Fibroblast of peridontal ligament (primary cell): ENCODE measurements around the gene SCD5.
A peak's percentile ranks its signal among the peaks of the same experiment; 100 is the strongest.
"Not testable (repeated sequence)": the region's sequence is repeated elsewhere in the genome, so short reads cannot be mapped to it uniquely, and the experiment has no call there.

Experiments
- DNase-seq: peaks from one replicate; pipeline ENCODE4 v3.0.0-alpha.2; 2010; ENCODE audit errors: extremely low read depth

Gene SCD5

DNA sequence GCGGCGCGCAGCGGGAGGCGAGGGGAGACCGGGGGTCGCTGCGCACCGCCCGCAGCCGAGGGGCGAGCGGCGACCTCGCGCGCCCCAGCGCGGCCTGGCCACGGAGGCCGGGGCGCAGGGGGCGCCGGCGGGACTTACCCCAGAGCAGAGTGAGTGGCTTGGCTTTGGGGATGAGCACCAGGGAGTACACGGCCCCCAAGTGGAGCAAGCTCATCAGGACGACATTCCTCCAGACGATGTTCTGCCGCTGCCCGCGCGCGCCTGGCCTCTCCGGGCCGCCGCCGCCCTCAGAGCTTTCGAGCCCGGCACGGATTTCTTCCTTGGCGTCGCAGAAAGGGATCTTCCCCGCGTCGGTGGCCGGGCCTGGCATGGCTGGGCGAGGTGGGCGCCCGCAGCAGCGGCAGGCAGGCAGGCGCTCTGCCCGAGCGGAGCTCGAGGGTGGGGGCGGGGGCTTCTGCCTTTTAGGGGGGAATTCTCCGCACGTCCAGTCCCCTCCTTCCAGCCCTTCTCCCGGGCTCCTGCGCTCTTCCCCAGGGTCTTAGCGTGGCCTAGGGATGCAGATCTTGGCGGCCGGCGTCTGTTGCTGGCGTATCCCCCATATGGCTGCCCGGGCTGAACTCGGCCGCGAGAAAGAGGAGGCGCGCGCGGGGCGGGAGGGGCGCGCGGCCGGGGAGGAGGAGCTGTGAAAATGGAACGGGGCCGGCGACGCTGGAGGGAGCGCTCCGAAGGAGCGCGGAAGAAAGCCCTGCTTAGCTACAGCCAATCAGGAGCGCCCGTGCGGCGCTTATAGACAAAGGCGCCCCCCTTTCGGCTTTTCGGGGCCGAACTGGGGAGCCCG is at the start of gene SCD5:
SCD5 (minus strand) TSS at position 629 of the 838 bp plus-strand sequence; CDS start at position 370, 259 bp downstream.
- DNase-seq: peak; percentile 75

DNA sequence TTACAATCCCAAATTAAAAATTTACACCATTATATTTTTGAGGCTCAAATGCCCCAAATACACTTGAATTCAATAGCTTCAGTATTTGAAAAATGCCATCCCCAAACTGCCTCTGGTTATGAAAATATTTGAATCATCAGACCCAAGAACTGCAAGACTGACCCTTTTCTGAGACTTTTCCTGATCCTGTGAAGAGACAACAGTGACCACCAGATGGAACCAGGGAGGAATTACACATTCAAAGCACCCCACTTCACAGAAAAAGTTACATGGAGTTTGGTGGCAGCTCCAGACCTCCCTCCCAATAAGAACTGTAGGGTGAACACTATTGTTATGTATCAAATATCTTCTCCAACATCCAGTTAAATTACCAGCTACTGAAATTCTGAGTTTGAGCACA is 44.0 kb upstream of the SCD5 start:
- DNase-seq: peak; percentile 32

DNA sequence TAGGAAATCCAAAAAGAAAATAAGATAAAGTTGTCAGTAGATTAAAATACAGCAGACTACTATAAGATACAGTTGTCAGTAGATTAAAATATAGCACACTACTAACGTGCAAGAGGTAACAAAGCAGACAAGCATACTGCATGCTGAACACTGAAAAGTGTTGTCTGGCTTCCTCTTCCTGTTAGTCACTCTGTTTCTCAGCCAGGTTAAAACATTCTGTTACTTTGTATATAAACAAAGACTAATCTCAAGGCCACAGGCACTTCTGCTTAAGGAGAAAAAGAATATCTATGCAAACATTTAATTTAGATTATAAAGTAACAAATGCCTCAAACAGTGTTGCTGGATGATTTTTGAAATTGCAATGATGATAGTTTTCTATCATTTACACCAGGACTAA is 41.0 kb upstream of the SCD5 start:
- DNase-seq: no peak

DNA sequence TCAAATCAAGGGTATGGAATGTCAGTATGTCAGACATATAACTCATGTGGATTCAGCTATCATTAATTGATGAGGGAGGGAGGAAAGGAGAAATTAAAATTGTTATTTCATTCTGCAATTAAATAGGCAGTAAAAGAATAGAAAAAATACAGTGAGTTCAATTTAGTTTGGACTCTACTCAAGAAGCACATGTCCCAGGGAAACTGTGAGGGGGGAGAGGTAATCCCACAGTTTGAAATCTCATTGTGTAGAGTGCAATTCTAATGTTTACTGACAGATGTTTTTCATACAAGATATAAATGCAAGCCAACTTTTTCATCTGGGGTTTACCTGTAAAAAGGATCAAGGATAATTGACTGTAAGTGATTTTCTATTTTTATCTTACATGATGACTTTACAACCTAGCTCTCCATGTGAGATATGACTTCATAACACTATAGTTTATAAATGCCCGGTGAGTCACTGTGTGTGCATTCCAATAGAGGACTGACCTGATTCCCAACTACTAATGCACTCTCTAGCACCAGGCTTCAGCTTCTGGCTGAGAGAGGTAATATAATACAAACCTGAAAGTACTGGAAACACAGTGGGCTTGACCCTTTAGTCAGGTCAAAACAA is 35.2 kb upstream of the SCD5 start:
- peak; percentile 88 for DNase-seq

DNA sequence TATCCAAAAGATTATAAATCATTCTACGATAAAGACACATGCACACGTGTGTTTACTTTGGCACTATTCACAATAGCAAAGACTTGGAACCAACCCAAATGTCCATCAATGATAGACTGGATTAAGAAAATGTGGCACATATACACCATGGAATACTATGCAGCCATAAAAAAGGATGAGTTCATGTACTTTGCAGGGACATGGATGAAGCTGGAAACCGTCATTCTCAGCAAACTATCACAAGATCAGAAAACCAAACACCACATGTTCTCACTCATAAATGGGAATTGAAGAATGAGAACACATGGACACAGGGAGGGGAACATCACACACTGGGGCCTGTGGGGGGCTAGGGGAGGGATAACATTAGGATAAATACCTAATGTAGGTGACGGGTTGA is 34.5 kb upstream of the SCD5 start:
- DNase-seq: not testable (repeated sequence)

DNA sequence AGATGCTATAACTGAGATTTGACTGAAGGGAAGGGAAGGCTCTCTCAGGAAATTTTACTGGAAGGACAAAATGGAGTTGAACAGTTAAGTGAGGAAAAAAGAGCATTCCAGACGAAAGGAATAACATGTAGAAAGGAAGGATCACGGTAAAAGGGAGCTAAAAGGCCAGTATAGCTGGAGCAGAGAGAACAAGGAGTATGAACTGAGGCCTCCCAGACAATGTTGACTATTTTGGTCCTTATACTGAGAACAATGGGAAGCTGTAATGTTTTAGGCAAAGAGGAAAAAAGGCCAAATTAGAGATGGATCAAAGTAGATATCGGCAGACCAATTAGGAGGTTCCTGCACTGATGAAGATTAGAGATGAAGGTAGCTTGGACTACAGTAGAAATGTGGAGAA is 26.8 kb upstream of the SCD5 start:
- DNase-seq: no peak

DNA sequence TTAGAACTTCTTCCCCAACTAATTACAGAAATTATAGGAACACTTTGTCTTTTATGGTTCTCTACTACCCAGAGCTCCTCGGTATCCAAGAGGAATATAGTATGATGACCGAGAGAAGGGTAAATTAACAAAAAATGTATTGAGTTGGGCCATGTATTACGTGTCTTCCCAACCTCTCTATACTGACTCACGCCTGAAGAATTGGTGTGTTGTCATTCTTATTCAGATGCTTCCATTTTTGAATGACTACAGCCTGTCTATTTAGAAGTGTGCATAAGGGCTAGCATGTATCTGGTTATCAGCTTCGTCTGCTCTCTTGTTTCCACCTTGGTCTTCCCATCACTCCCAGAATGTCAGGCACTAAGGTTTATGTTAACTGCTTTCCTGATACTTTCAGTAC is 24.5 kb upstream of the SCD5 start:
- peak; percentile 75 for DNase-seq

DNA sequence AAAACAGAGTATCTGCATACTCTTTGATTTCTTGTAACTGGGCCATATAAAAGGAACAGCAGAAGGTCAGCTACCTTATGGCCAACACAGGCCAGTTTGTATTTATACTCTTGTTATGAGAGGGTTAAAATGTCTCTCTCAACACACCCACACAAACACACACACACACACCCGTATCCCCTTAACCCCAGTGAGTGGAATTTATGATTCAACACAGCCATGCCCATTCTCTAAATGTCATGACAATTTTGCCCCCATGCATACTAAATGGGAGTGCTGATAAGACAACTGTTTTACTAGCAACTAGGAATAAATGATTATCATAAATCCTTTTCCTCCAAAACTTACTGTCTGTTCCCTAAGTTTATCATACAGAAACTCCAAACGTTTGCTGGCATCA is 22.1 kb upstream of the SCD5 start:
- DNase-seq: no peak

DNA sequence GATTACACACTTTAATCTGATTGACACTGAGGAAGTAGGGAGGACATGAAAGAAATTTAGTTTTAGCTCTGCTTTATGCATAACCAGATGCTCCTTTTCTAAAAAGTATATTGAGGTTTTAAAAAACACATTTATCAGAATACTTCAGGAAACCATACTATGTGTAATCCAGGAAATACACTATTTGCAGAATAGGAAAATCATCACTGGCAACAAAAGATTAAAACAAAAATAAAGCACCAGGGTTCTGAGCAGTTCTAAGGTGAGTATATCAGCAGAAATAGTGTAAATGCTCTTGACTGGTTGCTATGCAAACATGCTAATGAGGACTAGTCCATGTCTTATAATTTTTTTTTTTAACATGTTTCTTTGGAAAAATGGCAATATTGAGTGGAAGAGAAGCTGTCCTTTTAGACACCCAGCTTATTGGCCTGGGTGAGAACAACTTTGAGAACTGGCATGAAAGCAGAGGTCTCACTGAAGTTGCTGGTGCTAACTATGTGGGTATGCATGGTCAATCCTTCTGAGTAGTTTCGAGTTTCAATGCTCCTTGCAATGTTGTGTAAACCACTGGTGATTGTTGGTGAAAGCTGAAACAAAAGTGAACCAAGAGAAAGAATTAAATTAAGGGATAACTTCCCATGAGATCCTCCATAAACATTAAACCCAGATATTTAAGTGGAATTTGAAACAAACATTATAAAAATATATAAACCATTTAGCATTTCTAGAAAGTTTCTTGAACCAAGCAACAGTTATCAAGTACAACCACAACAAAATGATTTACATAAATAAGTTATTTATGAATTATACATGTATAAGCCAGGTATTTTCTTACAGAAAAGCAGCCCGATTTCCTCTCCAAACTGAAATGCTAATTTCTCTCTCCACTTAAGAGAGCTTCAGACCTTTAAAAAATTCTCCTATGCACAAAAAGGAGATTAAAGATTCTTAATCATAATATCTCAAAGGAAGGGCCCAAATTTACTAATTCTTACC is 20.4 kb upstream of the SCD5 start:
- DNase-seq: no peak

DNA sequence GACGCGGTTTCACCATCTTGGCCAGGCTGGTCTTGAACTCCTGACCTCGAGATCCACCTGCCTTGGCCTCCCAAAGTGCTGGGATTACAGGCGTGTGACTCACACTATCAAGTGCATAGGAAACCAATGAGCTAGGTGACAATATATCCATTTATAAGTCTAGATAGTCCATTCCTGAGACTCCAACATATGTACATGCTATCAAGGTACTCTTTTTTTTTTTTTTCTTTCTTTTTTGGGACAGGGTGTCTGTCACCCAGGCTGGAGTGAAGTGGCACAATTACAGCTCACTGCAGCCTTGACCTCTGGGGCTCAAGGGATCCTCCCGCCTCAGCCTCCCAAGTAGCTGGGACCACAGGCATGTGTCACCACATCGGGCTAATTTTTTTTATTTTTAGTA is 18.3 kb upstream of the SCD5 start:
- not testable (repeated sequence) for DNase-seq

DNA sequence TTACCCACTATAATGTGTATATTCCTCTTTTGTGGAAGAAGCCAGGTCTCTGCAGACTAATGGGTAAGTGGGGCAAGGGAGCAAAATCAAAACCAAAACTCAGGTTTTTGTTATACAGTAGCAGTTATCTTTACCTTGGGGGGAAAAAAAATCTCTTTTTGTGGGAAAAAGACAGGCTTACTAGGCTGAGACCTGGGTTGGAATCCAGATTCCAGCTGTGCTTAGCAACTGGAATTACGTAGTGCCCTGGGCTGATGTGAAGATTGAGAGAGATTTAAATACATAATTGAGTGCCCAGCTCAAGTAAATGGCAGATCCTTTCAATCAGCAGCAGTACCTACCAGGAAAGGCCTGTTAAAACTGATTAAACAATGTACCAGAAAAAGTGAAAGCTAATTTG is 15.4 kb upstream of the SCD5 start:
- no peak for DNase-seq

DNA sequence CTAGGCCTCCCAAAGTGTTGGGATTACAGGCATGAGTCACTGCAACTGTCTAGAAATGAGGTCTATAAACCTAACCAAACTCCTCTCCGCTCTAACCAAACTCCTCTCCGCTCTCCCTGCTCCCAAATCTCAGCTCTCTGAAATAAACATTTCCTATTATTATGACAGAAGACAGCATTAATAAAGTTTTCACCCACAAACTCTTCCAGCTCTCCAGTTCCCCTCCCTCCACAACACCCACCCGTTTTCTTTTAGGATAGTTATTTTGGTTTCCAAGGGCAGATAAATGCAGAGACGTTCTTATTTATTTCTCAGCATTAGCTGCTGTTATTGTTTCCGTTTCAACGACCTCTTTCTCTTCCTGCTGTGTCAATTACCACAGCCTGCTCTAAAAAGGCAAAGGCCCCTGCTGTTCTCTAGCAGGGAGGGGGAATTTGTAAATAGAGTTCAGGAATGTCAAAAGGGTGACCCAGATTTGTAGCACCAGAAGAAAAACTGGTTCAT is 13.3 kb upstream of the SCD5 start:
- peak; percentile 27 for DNase-seq

DNA sequence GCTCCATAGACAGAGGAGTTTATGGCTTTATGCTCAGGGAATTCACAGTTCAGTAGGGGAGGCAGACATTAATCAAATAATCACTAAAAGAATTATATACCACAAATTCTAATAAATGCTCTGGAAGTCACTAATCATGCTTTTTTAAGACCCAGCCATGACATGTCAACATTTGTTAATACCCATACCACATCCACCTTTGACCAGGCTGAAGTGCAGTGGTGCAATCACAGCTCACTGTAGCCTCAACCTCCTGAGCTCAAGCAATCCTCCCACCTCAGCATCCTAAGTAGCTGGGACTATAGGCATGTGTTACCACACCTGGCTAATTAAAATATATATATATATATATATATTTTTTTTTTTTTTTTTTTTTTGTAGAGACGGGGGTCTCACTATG is 12.8 kb upstream of the SCD5 start:
- no peak for DNase-seq

DNA sequence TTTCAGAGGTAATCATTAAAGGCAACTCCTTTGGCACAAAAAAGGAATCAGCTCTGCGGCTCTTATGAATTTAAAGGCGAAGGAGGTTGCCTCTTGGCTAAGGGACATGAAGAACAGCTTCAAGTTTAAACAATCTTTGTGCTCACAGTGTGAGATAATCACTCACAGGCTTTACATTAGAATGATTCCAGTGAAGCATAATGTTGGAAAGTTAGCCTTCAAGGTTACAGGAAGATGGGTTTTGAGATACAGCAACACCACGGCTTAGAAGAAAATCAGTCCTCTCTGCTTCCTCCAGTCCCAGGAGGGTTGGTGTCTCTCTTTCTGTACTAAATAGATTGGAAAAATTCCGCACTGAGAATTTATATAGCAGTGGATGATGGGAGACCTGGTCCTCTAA is 11.6 kb upstream of the SCD5 start:
- DNase-seq: peak; percentile 48

DNA sequence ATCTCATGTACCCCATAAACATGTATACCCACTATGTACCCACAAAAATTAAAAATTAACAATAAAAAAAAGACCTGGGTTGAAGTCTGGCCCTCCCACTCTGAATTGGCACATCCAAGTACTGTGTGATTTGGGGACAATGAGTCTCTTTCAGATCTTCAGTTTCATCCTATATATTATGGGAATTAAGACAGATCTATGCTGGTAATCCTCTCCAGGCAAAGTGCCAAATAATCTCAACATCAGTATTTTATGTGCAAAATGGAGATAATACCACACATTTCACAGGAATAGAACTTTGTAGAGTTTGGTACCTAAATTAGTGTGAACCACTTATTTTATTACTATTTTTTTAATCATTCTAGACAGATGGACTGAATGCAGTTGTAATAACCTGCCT is 11.0 kb upstream of the SCD5 start:
- no peak for DNase-seq

DNA sequence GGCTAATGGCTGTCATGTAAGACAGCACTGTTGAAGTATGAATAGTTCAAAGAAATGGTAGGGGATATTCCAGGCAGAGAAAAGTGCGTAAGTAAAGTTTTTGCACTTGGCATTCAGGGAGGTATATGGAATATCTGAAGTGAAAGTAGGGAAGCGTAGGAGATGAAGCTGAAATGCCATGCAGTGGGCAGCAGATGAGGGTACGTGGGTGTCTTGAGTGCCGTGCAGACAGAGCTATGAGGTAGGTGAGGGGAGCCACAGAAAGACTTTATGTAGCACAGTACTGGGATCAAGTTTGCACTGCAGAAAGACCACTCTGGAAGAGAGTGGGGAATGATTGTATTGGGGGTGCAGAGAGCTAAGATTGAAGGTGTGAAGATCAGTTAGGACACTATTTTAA is 5.2 kb upstream of the SCD5 start:
- no peak for DNase-seq

DNA sequence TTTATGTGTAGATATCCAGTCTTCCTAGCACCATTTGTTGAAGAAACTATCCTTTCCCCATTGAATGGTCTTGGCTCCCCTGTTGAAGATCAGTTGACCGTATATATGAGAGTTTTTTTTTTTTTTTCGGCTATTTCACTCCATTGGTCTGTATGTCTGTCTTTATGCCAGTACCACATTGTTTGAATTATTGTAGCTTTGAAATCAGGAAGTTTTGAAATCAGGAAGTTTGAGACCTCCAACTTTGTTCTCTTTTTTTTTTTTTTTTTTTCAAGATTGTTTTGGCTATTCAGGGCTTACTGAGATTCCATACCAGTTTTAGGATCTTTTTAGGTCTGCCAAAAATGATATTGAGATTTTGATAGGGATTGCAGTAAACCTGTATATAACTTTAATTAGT is 4.3 kb upstream of the SCD5 start:
- DNase-seq: no peak

DNA sequence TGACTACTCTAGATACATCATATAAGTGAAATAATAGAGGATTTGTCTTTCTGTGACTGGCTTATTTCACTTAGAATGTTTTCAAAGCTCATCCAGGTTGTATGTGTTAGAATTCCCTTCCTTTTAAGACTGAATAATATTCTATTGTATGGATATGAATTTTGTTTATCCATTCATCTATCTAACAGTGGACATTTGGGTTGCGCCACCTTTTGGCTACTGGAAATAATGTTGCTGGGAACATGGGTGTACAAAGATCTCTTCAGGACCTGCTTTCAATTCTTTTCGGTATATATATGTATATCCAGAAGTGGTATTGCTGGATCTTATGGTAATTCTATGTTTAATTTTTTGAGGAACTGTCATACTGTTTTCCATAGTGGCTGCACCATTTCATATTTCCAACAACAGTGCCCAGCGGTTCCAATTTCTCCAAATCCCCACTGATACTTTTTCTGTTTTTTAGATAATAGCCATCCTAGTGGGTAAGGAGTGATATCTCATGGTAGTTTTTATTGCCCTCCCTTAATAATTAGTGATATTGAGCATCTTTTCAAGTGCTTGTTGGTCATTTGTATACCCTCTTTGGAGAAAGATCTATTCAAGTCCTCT is 3.4 kb upstream of the SCD5 start:
- DNase-seq: peak; percentile 59

DNA sequence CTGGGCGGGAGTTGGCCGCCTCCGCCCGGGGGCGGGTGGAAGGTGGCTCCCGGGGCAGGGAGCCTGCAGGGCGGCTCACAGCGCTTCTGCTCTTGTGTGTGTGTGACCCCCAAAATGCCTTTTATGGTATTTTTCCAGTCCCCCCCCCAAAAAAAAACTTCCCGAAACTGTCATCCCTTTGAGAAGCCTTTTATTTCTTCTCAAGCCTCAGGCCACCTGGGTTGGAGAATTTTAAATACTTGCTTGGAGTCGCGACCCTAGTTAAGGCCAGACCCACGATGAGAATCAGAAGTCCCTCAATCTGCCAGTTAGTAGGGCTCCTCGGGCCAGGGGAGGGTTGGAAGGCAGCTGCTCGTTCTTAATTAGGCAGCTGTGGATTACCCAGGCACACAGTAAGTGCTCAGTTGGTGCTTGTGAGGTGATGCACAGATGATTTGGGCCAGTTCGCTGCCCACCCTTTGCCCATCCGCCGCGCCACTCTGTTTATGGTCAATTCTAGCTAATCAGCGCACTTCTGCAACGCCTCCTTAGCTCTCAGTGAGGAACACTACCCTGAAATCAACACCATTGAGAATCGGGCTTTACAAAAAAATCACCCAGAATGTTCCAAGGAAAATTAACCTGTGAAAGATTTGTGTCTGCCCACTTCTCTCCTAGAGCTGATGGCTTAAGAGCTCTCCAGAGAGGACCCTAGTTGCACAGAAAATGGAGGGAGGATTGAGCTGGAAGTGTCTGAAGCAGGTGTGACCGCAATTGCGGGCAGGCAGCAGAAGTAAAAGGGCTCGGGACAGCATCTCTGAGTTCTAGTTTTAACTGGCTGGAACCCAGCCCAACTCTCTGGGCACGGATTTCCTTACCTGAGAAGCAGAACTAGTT is 648 bp upstream of the SCD5 start:
- DNase-seq: no peak

DNA sequence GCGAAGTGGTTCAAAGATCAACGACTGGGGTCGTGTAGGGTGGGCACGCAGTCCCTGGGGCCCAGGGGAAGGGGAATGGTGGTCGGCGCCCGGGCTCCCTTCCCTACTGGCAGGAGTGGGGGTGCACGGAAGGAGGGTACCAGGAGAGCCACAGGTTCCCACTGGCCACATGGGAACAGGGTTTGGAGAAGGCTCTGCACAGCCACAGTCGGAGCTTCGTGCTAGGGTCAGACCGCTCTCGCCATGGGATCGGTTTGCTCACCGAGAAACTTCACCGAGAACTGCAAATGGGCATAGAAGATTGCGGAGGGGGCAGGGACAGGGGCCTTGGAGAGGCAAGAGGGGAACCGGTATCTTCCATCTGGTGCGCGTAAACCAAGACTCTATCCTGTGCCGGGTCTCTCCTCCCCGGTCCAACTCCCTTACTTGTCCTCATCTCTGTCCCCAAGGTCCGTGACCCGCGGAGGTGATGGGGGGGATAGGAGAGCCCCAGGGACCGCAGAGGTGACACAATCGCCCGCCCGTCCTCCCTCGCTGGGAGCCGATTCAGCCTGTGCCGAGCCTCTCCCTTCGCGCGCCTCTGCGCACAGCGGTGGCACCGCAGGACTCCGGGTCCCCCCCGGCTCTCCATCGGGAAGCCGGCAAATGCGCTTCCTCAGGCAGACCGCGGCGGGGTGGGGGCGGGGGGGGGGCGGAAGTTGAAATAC is 1.0 kb downstream of the SCD5 start:
- peak; percentile 19 for DNase-seq
